Bone marrow (tissue), 2 donors: Measurements from ENCODE around the gene CUX1.
"Not testable (repeated sequence)": the region's sequence is repeated elsewhere in the genome, so short reads cannot be mapped to it uniquely, and the experiment has no call there.

Experiments
- DNase-seq, 2 donors: peaks; one replicate each; lab custom pipeline; 2025; lab: John Stamatoyannopoulos, UW

CUX1 gene

GRCh38 chr7:101869026-101869900, 51.8 kb downstream of the CUX1 start:
- no peak for DNase-seq

GRCh38 chr7:101869901-101870290, 52.5 kb downstream of the CUX1 start:
- DNase-seq, result no peak

GRCh38 chr7:101870361-101871062, 53.1 kb downstream of the CUX1 start:
- DNase-seq, result no peak

GRCh38 chr7:101871351-101871750, 53.9 kb downstream of the CUX1 start:
- no peak for DNase-seq

- no peak for DNase-seq
These were observed 56.6 kb downstream of the CUX1 start for GRCh38 chr7:101874028-101874427.

- DNase-seq, result no peak
These were observed 57.9 kb downstream of the CUX1 start for GRCh38 chr7:101875283-101875846.

GRCh38 chr7:101877882-101878591, 60.6 kb downstream of the CUX1 start:
- no peak for DNase-seq

- DNase-seq, result no peak
These were observed 61.5 kb downstream of the CUX1 start for GRCh38 chr7:101878938-101879337.

- no peak for DNase-seq
These were observed 62.1 kb downstream of the CUX1 start for GRCh38 chr7:101879565-101879964.

- DNase-seq, result no peak
These were observed 63.0 kb downstream of the CUX1 start for GRCh38 chr7:101880282-101881054.

- no peak for DNase-seq
These were observed 64.6 kb downstream of the CUX1 start for GRCh38 chr7:101882005-101882421.

- DNase-seq, result peak; percentile 38 to 63
These were observed 65.5 kb downstream of the CUX1 start for GRCh38 chr7:101882595-101883564.

GRCh38 chr7:101884671-101885596, 67.5 kb downstream of the CUX1 start:
- DNase-seq, result no peak

GRCh38 chr7:101885597-101885955, 68.2 kb downstream of the CUX1 start:
- DNase-seq, result no peak

GRCh38 chr7:101887352-101887751, 69.9 kb downstream of the CUX1 start:
- not testable (repeated sequence) for DNase-seq

GRCh38 chr7:101888564-101888963, 71.1 kb downstream of the CUX1 start:
- DNase-seq, result not testable (repeated sequence)

- DNase-seq, result no peak
These were observed 73.5 kb downstream of the CUX1 start for GRCh38 chr7:101890749-101891523.

- DNase-seq, result no peak
These were observed 74.7 kb downstream of the CUX1 start for GRCh38 chr7:101891936-101892640.
